Liver (tissue), 9 donors: ENCODE measurements around the gene GRAMD4. TPM values are rescaled to one million over a fixed set of nuclear protein-coding genes. Genes with fewer than 3 reads are reported as not detected.

Experiments used
- DNase-seq: peaks from one replicate; pipeline ENCODE4 v3.0.0-alpha.2; 2017; ENCODE audit warnings: low spot score
- H3K27ac ChIP-seq, 2 donors: one replicate each; pipeline ENCODE4 v1.7.0; 2013; ENCODE audit warnings: inconsistent platforms in 2 of 2, low read length in 2 of 2, control low read depth in 1 of 2, low read depth in 1 of 2, mild to moderate bottlenecking in 1 of 2
- H3K27me3 ChIP-seq, 4 donors: one replicate each; pipeline versions ENCODE4 v1.6.1 to v1.7.0; 2013; ENCODE audit warnings: low read length in 3 of 4, inconsistent platforms in 1 of 4, mild to moderate bottlenecking in 1 of 4, moderate library complexity in 1 of 4; ENCODE audit not compliant: control insufficient read depth in 4 of 4, insufficient read depth in 4 of 4
- H3K36me3 ChIP-seq, 4 donors: one replicate each; pipeline versions ENCODE4 v1.6.1 to v1.7.0; 2013; ENCODE audit warnings: low read length in 3 of 4, mild to moderate bottlenecking in 3 of 4, low read depth in 1 of 4, moderate library complexity in 1 of 4; ENCODE audit not compliant: control insufficient read depth in 4 of 4, insufficient read depth in 3 of 4
- H3K4me1 ChIP-seq, 4 donors: one replicate each; pipeline versions ENCODE4 v1.6.1 to v1.7.0; 2013; ENCODE audit warnings: low read length in 3 of 4, mild to moderate bottlenecking in 3 of 4, moderate library complexity in 1 of 4; ENCODE audit not compliant: control insufficient read depth in 4 of 4, insufficient read depth in 4 of 4
- H3K4me3 ChIP-seq, 3 donors: one replicate each; pipeline versions ENCODE4 v1.6.1 to v1.7.0; 2013; ENCODE audit warnings: low read length in 3 of 3, control low read depth in 1 of 3, low read depth in 1 of 3, mild to moderate bottlenecking in 1 of 3
- H3K9ac ChIP-seq, 2 donors: one replicate each; pipeline ENCODE4 v1.7.0; 2013; ENCODE audit warnings: low read length in 2 of 2, mild to moderate bottlenecking in 2 of 2, moderate library complexity in 2 of 2, control low read depth in 1 of 2, low read depth in 1 of 2
- H3K9me3 ChIP-seq, 4 donors: one replicate each; pipeline versions ENCODE4 v1.6.1 to v1.7.0; 2013; ENCODE audit warnings: low read length in 3 of 4; ENCODE audit not compliant: control insufficient read depth in 4 of 4
- EGR1 ChIP-seq, 2 donors: IDR thresholded peaks; 2 replicates each; pipeline ENCODE4 v1.6.1; 2016 to 2018; ENCODE audit warnings: antibody characterized with exemption in 2 of 2, low read depth in 2 of 2
- FOXA1 ChIP-seq: IDR thresholded peaks from 2 replicates; pipeline ENCODE4 v1.6.1; 2016; ENCODE audit warnings: antibody characterized with exemption
- FOXA2 ChIP-seq: IDR thresholded peaks from 2 replicates; pipeline ENCODE4 v1.6.1; 2016; ENCODE audit warnings: antibody characterized with exemption
- GABPA ChIP-seq, 2 donors: IDR thresholded peaks in 1 of 2; conservative IDR thresholded peaks in 1 of 2; 2 replicates each; pipeline ENCODE4 v1.6.1; 2016; ENCODE audit warnings: antibody characterized with exemption in 2 of 2, mild to moderate bottlenecking in 1 of 2, moderate library complexity in 1 of 2
- HNF4A ChIP-seq, 2 donors: conservative IDR thresholded peaks; 2 replicates each; pipeline ENCODE4 v1.6.1; 2016; ENCODE audit warnings: antibody characterized with exemption in 2 of 2, mild to moderate bottlenecking in 2 of 2
- HNF4G ChIP-seq: IDR thresholded peaks from 2 replicates; pipeline ENCODE4 v1.6.1; 2016; ENCODE audit warnings: antibody characterized with exemption
- JUND ChIP-seq, 2 donors: IDR thresholded peaks; 2 replicates each; pipeline ENCODE4 v1.6.1; 2016; ENCODE audit warnings: antibody characterized with exemption in 2 of 2
- NR2F2 ChIP-seq: IDR thresholded peaks from 2 replicates; pipeline ENCODE4 v1.6.1; 2016; ENCODE audit warnings: antibody characterized with exemption
- RAD21 ChIP-seq, 2 donors: IDR thresholded peaks; 2 replicates each; pipeline ENCODE4 v1.6.1; 2016; ENCODE audit warnings: antibody characterized with exemption in 2 of 2, mild to moderate bottlenecking in 2 of 2
- RXRA ChIP-seq, 2 donors: IDR thresholded peaks; 2 replicates each; pipeline ENCODE4 v1.6.1; 2017 to 2018; ENCODE audit warnings: antibody characterized with exemption in 2 of 2, mild to moderate bottlenecking in 1 of 2
- SP1 ChIP-seq: IDR thresholded peaks from 2 replicates; pipeline ENCODE4 v1.6.1; 2018; ENCODE audit warnings: antibody characterized with exemption, mild to moderate bottlenecking
- TAF1 ChIP-seq: conservative IDR thresholded peaks from 2 replicates; pipeline ENCODE4 v1.6.1; 2016; ENCODE audit warnings: antibody characterized with exemption, mild to moderate bottlenecking
- YY1 ChIP-seq: IDR thresholded peaks from 2 replicates; pipeline ENCODE4 v1.6.1; 2016; ENCODE audit warnings: antibody characterized with exemption, mild to moderate bottlenecking
- WGBS: extraction: QIAGEN DNeasy Blood & Tissue Kit; methylation state at CpG from one replicate; pipeline ENCODE4 v1.1.7; 2013; 5-methylcytosine and 5-hydroxymethylcytosine counted together
- polyA plus RNA-seq, 2 donors: library from polyadenylated mRNA; stranded (reverse) in 1 of 2; unstranded in 1 of 2; fragments of 200-250 nt in 1 of 2; fragments of >200 nt in 1 of 2; fragmentation: Nextera tagmentation in 1 of 2; extraction: Ambion mirVana in 1 of 2; gene quantifications; one replicate each; pipeline versions ENCODE4 v1.2.1 to v1.2.3, GENCODE V29; 2013 to 2015
- total RNA-seq, 2 donors: library from RNA; depleted of rRNA; stranded (reverse); fragments of >200 nt; gene quantifications; one replicate each; pipeline ENCODE4 v1.2.3, GENCODE V29; 2014
- TF ChIP-seq, protein P1 (sequence below): fragments of 150-350 bp; IDR thresholded peaks from 2 replicates; pipeline ENCODE4 v1.5.1; 2017; ENCODE audit warnings: improper control_type of control experiment, low read depth, low read length; ENCODE audit not compliant: missing input control
- TF ChIP-seq, protein P2 (sequence below): IDR thresholded peaks from 2 replicates; pipeline ENCODE4 v1.6.1; 2016; ENCODE audit warnings: antibody characterized with exemption
- TF ChIP-seq, protein P3 (sequence below): IDR thresholded peaks from 2 replicates; pipeline ENCODE4 v1.6.1; 2016; ENCODE audit warnings: antibody characterized with exemption
- TF ChIP-seq, protein P4 (sequence below): IDR thresholded peaks from 2 replicates; pipeline ENCODE4 v1.6.1; 2016; ENCODE audit warnings: antibody characterized with exemption
- TF ChIP-seq, protein P5 (sequence below): IDR thresholded peaks from 2 replicates; pipeline ENCODE4 v1.6.1; 2016; ENCODE audit warnings: antibody characterized with exemption, mild to moderate bottlenecking
- donor health status: healthy.
- donor health status: healthy.
- donor health status: healthy.
- donor health status: healthy.
- donor health status: healthy.

GRAMD4 gene
- total and polyA plus RNA-seq, 4 donors, result 2.7 to 53.5 (median 21.6) TPM

DNA sequence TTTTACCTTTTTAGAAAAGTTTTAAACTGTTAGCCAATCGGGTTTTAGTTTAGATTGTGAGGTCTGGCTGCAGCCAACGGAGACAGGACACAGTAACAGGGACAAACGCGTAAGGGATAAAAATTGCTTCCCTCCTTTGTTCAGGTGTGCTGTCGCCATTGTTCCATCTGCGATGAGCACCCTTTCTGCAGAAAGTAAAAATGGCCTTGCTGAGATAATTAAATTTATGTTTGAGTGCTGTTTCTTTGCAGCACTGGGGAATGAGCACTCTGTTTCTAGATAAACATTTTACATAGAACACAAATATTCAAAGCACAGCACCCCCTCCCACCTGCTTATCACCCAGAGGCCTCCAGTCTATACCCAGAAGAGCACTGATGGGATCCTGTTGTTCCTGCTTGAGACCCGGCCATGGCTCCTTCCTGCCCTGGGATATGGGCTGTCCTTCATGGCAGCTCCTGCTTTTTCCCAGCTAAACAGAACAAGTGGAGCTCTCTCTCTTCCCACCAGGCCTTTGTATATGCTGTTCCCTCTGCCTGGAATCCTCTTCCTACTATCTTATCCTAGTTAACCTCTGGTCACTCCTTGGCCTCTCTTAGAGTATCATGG lies 48.4 kb upstream of the GRAMD4 start:
- TF ChIP-seq FOXA1 (no peak), YY1 (no peak), TAF1 (no peak), FOXA2 (no peak), EGR1 (IDR thresholded peaks at IDR 0.05; ENCODE audit: low read depth in 2 of 2) (no peak), SP1 (no peak), RXRA (IDR thresholded peaks at IDR 0.05) (no peak), JUND (IDR thresholded peaks at IDR 0.05) (no peak), GABPA (IDR thresholded peaks at IDR 0.05 in 1 of 2, conservative IDR thresholded peaks at IDR 0.05 in 1 of 2) (no peak), HNF4A (conservative IDR thresholded peaks at IDR 0.05) (no peak), NR2F2 (no peak), HNF4G (no peak), RAD21 (IDR thresholded peaks at IDR 0.05) (no peak)
- TF ChIP-seq, protein P1, sequence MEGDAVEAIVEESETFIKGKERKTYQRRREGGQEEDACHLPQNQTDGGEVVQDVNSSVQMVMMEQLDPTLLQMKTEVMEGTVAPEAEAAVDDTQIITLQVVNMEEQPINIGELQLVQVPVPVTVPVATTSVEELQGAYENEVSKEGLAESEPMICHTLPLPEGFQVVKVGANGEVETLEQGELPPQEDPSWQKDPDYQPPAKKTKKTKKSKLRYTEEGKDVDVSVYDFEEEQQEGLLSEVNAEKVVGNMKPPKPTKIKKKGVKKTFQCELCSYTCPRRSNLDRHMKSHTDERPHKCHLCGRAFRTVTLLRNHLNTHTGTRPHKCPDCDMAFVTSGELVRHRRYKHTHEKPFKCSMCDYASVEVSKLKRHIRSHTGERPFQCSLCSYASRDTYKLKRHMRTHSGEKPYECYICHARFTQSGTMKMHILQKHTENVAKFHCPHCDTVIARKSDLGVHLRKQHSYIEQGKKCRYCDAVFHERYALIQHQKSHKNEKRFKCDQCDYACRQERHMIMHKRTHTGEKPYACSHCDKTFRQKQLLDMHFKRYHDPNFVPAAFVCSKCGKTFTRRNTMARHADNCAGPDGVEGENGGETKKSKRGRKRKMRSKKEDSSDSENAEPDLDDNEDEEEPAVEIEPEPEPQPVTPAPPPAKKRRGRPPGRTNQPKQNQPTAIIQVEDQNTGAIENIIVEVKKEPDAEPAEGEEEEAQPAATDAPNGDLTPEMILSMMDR, result no peak
- TF ChIP-seq, protein P2, sequence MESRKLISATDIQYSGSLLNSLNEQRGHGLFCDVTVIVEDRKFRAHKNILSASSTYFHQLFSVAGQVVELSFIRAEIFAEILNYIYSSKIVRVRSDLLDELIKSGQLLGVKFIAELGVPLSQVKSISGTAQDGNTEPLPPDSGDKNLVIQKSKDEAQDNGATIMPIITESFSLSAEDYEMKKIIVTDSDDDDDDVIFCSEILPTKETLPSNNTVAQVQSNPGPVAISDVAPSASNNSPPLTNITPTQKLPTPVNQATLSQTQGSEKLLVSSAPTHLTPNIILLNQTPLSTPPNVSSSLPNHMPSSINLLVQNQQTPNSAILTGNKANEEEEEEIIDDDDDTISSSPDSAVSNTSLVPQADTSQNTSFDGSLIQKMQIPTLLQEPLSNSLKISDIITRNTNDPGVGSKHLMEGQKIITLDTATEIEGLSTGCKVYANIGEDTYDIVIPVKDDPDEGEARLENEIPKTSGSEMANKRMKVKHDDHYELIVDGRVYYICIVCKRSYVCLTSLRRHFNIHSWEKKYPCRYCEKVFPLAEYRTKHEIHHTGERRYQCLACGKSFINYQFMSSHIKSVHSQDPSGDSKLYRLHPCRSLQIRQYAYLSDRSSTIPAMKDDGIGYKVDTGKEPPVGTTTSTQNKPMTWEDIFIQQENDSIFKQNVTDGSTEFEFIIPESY, result no peak
- TF ChIP-seq, protein P3, sequence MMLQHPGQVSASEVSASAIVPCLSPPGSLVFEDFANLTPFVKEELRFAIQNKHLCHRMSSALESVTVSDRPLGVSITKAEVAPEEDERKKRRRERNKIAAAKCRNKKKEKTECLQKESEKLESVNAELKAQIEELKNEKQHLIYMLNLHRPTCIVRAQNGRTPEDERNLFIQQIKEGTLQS, result no peak
- TF ChIP-seq, protein P4, sequence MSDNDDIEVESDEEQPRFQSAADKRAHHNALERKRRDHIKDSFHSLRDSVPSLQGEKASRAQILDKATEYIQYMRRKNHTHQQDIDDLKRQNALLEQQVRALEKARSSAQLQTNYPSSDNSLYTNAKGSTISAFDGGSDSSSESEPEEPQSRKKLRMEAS, result no peak
- TF ChIP-seq, protein P5, sequence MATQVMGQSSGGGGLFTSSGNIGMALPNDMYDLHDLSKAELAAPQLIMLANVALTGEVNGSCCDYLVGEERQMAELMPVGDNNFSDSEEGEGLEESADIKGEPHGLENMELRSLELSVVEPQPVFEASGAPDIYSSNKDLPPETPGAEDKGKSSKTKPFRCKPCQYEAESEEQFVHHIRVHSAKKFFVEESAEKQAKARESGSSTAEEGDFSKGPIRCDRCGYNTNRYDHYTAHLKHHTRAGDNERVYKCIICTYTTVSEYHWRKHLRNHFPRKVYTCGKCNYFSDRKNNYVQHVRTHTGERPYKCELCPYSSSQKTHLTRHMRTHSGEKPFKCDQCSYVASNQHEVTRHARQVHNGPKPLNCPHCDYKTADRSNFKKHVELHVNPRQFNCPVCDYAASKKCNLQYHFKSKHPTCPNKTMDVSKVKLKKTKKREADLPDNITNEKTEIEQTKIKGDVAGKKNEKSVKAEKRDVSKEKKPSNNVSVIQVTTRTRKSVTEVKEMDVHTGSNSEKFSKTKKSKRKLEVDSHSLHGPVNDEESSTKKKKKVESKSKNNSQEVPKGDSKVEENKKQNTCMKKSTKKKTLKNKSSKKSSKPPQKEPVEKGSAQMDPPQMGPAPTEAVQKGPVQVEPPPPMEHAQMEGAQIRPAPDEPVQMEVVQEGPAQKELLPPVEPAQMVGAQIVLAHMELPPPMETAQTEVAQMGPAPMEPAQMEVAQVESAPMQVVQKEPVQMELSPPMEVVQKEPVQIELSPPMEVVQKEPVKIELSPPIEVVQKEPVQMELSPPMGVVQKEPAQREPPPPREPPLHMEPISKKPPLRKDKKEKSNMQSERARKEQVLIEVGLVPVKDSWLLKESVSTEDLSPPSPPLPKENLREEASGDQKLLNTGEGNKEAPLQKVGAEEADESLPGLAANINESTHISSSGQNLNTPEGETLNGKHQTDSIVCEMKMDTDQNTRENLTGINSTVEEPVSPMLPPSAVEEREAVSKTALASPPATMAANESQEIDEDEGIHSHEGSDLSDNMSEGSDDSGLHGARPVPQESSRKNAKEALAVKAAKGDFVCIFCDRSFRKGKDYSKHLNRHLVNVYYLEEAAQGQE, result no peak
- peaks cover 2 to 20% (median 17%) of the 10 kb centered on the region in 4 donors for H3K4me1 ChIP-seq
- H3K27ac ChIP-seq, result no peak overlapping the region
- WGBS, result 68% methylated on average over 7 of the region's 7 CpGs
- H3K9ac ChIP-seq, result no peak overlapping the region
- no peak for DNase-seq
- H3K36me3 ChIP-seq, result no peaks in the 10 kb centered on the region
- no peaks in the 10 kb centered on the region for H3K27me3 ChIP-seq
- peaks cover 0 to 6% (median 1%) of the 10 kb centered on the region in 4 donors for H3K9me3 ChIP-seq
- H3K4me3 ChIP-seq, result no peak overlapping the region
